Type B pancreatic cell (in vitro differentiated cells): ENCODE data around the gene METTL26. TPM values are rescaled to one million over a fixed set of nuclear protein-coding genes. Genes with fewer than 3 reads are reported as not detected.

Source experiments
- DNase-seq: peaks from one replicate; pipeline ENCODE4 v3.0.0; 2021; ENCODE audit warnings: mixed read lengths; ENCODE audit not compliant: unreplicated experiment; ENCODE audit errors: extremely low spot score
- H3K27ac Mint-ChIP-seq: 2 replicates; pipeline ENCODE4 v1.8.0; 2021; ENCODE audit warnings: mild to moderate bottlenecking, mixed read lengths
- H3K27me3 Mint-ChIP-seq: 2 replicates; pipeline ENCODE4 v1.8.0; 2021; ENCODE audit warnings: mixed read lengths
- H3K36me3 Mint-ChIP-seq: 2 replicates; pipeline ENCODE4 v1.8.0; 2021; ENCODE audit warnings: mixed read lengths
- H3K4me1 Mint-ChIP-seq: one replicate; pipeline ENCODE4 v1.8.0; 2021; ENCODE audit warnings: mixed read lengths; ENCODE audit not compliant: unreplicated experiment
- H3K4me3 Mint-ChIP-seq: 2 replicates; pipeline ENCODE4 v1.8.0; 2021; ENCODE audit warnings: mild to moderate bottlenecking, mixed read lengths
- H3K9me3 Mint-ChIP-seq: 2 replicates; pipeline ENCODE4 v1.8.0; 2021; ENCODE audit warnings: mixed read lengths
- total RNA-seq: library from RNA; stranded (reverse); gene quantifications from 2 replicates; pipeline ENCODE4 v1.2.1, GENCODE V29; 2021; ENCODE audit warnings: low replicate concordance
- TF ChIP-seq, protein P1 (sequence below): fragments of 200-600 bp; sonication (generic); conservative IDR thresholded peaks from 2 replicates; pipeline ENCODE4 v1.5.0; 2021; ENCODE audit warnings: antibody characterized with exemption, mild to moderate bottlenecking

The METTL26 gene
- total RNA-seq, 1 donor from 2014 or later = 77.0 TPM

DNA sequence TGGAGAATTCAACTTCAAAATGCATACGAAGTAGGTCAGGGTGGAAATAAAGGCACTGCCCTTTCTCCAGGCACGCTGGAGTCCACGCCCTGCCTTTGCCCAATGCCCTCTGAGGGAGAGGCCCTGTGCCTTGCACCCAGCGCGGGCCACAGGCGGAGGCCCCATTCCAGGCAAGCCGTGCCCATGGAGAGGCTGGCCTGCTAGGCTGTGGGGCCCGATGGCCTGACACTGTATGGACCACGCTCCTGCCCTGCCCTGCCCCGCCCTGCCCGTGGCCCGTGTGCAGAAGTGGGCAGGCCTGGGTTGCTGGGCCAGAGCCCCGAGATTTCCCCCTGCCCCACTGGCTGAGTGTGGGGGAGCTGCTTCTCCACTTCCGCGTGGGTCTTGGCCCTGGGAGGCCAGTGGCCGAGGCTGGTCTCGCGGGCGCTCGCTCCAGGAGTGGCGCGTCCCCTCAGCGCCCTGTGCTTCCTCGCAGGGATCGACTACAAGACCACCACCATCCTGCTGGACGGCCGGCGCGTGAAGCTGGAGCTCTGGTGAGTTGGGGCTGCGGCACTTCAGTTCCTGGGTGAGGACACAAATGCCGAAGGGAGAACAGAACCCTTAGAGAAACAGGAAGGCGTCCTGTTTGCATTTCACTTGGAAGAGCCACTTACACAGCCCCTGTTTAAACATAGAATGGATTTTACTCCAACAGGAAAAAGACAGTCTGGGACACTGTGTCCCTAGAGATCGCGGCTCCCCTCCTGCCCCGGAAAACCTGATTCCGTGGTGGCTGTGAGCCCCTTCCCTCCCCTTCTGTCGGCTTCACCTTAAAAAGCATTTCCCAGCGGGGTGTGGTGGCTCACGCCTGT, 19.1 kb downstream of the METTL26 start:
- Mint-ChIP-seq H3K27me3 (no peaks in the 10 kb centered on the region), H3K4me3 (no peak overlapping the region), H3K9me3 (no peaks in the 10 kb centered on the region), H3K27ac (no peak overlapping the region), H3K4me1 (peaks cover 11% of the 10 kb centered on the region), H3K36me3 (peaks cover 14% of the 10 kb centered on the region)
- no peak for DNase-seq
- TF ChIP-seq, protein P1, sequence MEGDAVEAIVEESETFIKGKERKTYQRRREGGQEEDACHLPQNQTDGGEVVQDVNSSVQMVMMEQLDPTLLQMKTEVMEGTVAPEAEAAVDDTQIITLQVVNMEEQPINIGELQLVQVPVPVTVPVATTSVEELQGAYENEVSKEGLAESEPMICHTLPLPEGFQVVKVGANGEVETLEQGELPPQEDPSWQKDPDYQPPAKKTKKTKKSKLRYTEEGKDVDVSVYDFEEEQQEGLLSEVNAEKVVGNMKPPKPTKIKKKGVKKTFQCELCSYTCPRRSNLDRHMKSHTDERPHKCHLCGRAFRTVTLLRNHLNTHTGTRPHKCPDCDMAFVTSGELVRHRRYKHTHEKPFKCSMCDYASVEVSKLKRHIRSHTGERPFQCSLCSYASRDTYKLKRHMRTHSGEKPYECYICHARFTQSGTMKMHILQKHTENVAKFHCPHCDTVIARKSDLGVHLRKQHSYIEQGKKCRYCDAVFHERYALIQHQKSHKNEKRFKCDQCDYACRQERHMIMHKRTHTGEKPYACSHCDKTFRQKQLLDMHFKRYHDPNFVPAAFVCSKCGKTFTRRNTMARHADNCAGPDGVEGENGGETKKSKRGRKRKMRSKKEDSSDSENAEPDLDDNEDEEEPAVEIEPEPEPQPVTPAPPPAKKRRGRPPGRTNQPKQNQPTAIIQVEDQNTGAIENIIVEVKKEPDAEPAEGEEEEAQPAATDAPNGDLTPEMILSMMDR = no peak

DNA sequence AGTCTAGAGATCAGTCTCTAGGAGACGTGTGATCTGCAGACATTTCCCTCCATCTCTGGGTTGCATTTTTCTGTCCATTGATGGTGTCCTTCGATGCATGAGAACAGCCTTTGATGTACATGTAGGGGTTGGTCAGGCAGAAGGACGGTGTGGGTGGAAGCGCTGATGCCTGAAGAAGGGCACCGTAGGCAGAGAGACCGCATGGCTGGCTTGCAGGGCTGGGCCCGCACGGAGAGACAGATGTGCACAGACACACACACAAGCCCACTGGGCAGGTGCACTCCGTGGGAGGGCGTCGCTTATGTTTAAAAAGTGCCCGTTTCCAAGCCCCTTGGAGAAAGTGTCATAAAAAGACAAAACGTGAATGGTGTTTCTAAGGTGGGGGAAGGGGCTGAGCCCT, 21.0 kb downstream of the METTL26 start:
- no peaks in the 10 kb centered on the region for H3K27me3 Mint-ChIP-seq
- no peak overlapping the region for H3K4me3 Mint-ChIP-seq
- H3K9me3 Mint-ChIP-seq = no peaks in the 10 kb centered on the region
- H3K4me1 Mint-ChIP-seq = peaks cover 10% of the 10 kb centered on the region
- TF ChIP-seq, protein P1 = no peak
- peaks cover 14% of the 10 kb centered on the region for H3K36me3 Mint-ChIP-seq
- no peak for DNase-seq
- no peak overlapping the region for H3K27ac Mint-ChIP-seq

DNA sequence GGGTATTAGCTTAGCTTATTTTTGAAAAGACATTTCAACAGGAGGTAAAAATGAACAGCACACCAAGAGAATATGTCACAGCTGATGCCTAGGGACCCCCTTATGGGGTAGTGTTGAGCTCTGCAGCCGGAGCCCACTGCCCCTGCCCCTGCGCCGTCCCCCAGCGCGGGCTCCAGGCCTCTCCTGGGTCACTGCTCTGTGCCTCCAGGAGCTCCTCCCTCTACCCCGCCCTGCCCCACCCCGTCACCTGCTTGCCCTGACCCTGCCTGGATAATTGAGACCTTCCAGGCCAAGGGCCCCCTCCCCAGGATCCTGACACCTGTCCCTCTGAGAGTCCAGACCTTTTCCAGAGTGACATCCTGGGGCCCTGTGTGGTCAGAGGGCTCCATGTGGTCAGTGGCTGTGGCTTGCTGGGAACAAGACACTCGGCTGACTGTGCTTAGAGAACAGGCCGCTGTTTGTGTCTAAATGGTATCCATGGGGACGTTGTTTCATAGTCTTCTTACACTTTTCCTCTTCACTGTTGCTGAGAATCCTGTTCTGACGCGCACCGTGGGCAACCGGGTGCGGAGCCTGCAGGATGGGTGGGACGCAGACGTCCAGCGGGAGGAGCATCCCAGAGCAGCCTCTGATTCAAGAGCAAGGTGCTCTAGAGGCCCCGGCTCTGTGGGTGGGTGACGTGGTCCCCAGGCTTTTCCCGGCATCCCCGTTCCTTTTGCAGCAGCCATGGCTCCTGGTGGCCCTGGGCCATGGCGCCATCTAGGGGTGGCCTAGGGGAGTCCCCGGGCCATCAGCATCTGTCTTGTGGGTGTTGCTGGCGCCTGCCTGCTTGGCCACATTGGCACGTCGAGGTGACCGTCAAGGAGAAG, 25.4 kb downstream of the METTL26 start:
- Mint-ChIP-seq H3K27me3 (no peaks in the 10 kb centered on the region), H3K4me3 (peak overlapping the region; percentile 49), H3K27ac (peak overlapping the region; percentile 88), H3K4me1 (peaks cover 15% of the 10 kb centered on the region), H3K36me3 (peaks cover 17% of the 10 kb centered on the region), H3K9me3 (no peaks in the 10 kb centered on the region)
- no peak for DNase-seq
- TF ChIP-seq, protein P1 = peak; percentile 73

DNA sequence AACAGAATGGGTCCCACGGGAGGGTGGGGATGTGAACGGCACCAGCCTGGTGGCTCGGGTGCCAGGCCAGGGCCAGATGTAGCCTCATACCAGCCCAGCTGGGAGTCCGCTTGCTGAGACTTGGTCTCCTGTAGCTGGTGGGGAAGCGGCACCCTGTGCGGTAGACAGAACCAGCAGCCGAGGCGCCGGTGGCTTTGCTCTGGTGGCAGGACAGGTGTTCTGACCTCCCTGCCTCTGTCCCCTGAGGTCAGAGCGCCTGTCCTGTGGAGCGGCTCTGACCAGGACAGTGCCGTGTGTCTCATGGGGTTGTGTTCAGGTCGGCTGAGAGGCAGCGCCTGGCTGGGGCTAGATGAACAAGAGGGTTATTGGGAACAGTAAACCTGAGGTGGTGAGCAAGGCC, 26.1 kb downstream of the METTL26 start:
- peaks cover 13% of the 10 kb centered on the region for H3K4me1 Mint-ChIP-seq
- no peak overlapping the region for H3K4me3 Mint-ChIP-seq
- TF ChIP-seq, protein P1 = no peak
- peaks cover 16% of the 10 kb centered on the region for H3K36me3 Mint-ChIP-seq
- no peak overlapping the region for H3K27ac Mint-ChIP-seq
- no peaks in the 10 kb centered on the region for H3K27me3 Mint-ChIP-seq
- DNase-seq = no peak
- no peaks in the 10 kb centered on the region for H3K9me3 Mint-ChIP-seq

DNA sequence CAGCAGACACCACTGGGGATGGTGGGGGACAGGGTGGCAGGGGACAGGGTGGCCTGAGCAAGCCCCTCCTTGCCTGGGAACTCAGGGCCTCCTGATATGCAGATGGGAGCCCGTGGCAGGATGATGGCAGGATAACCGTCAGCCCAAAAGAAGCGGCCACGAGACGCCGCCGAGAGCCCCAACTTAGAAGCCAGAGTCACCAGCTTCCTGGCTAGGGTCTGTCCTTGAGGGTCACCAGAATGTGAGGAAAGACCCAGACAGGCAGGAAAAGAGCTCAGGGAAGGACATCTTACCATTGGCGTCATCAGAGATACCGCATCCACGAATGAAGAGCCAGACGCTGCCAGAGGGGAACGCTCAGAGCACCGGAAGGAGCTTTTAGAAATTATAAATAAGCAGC, 26.8 kb downstream of the METTL26 start:
- TF ChIP-seq, protein P1 = no peak
- H3K27me3 Mint-ChIP-seq = no peaks in the 10 kb centered on the region
- peaks cover 14% of the 10 kb centered on the region for H3K36me3 Mint-ChIP-seq
- DNase-seq = no peak
- H3K4me1 Mint-ChIP-seq = peaks cover 9% of the 10 kb centered on the region
- H3K9me3 Mint-ChIP-seq = no peaks in the 10 kb centered on the region
- H3K4me3 Mint-ChIP-seq = no peak overlapping the region
- H3K27ac Mint-ChIP-seq = no peak overlapping the region
